SK-N-SH (cell line): ENCODE data around the gene FXYD7. TPM values are rescaled to one million over a fixed set of nuclear protein-coding genes. Genes with fewer than 3 reads are reported as not detected.

Experiments used
- CTCF ChIA-PET: fragments of 300-600, 350-600 bp; formaldehyde crosslinking; extraction: SDS; loops from one replicate; lab custom pipeline; 2021; lab: Yijun Ruan, JAX
- POLR2A ChIA-PET: fragments of 350-600 bp; sonication (Branson Sonifier 250); formaldehyde crosslinking; extraction: SDS; loops from one replicate; lab custom pipeline; 2020; ENCODE audit warnings: antibody characterized with exemption, inconsistent platforms; lab: Yijun Ruan, JAX
- DNase-seq: peaks from one replicate; pipeline ENCODE4 v3.0.0; 2012
- H2AFZ ChIP-seq: fragments of 200-600 bp; sonication (generic); 2 replicates; pipeline ENCODE4 v1.8.1; 2016; ENCODE audit warnings: antibody characterized with exemption, mild to moderate bottlenecking, low read depth
- H3F3A ChIP-seq: fragments of 200-600 bp; sonication (generic); replicated peaks from 2 replicates; pipeline ENCODE3; 2016; ENCODE audit warnings: antibody characterized with exemption, mild to moderate bottlenecking; ENCODE audit not compliant: insufficient read depth
- H3K27ac ChIP-seq, 2 experiments: fragments of 200-500 bp in 1 of 2; fragments of 200-600 bp in 1 of 2; sonication (Bioruptor generic) in 1 of 2; sonication (generic), shearing (Covaris generic) in 1 of 2; 2 replicates each; pipeline versions ENCODE4 v1.5.1 to v1.6.1; 2014 to 2016; ENCODE audit warnings: low read depth in 2 of 2, inconsistent platforms in 1 of 2, low read length in 1 of 2, mild to moderate bottlenecking in 1 of 2, mixed read lengths in 1 of 2
- H3K27me3 ChIP-seq: fragments of 200-600 bp; sonication (generic), shearing (Covaris generic); 2 replicates; pipeline ENCODE4 v1.6.1; 2016; ENCODE audit warnings: mixed run types; ENCODE audit not compliant: insufficient read depth
- H3K36me3 ChIP-seq, 2 experiments: fragments of 200-500 bp in 1 of 2; fragments of 200-600 bp in 1 of 2; sonication (Bioruptor generic) in 1 of 2; sonication (generic) in 1 of 2; replicated peaks in 1 of 2; 2 replicates each; pipeline versions ENCODE3 to v1.5.1; 2014 to 2016; ENCODE audit warnings: low read length in 1 of 2, mild to moderate bottlenecking in 1 of 2; ENCODE audit not compliant: insufficient read depth in 2 of 2, control insufficient read depth in 1 of 2
- H3K4me1 ChIP-seq, 2 experiments: fragments of 200-500 bp in 1 of 2; fragments of 200-600 bp in 1 of 2; sonication (Bioruptor generic) in 1 of 2; sonication (generic), shearing (Covaris generic) in 1 of 2; 2 replicates each; pipeline versions ENCODE4 v1.5.1 to v1.6.1; 2014 to 2016; ENCODE audit warnings: low read depth in 1 of 2, low read length in 1 of 2, mixed run types in 1 of 2; ENCODE audit not compliant: insufficient read depth in 2 of 2, control insufficient read depth in 1 of 2
- H3K4me2 ChIP-seq: fragments of 200-600 bp; sonication (generic), shearing (Covaris generic); 2 replicates; pipeline ENCODE4 v1.6.1; 2017; ENCODE audit warnings: mixed run types
- H3K4me3 ChIP-seq, 2 experiments: fragments of 200-500 bp in 1 of 2; fragments of 200-600 bp in 1 of 2; sonication (Bioruptor generic) in 1 of 2; sonication (generic), shearing (Covaris generic) in 1 of 2; 2 replicates each; pipeline versions ENCODE4 v1.5.1 to v1.8.1; 2014 to 2016; ENCODE audit warnings: low read depth in 2 of 2, inconsistent platforms in 1 of 2, low read length in 1 of 2, mild to moderate bottlenecking in 1 of 2, mixed read lengths in 1 of 2, moderate library complexity in 1 of 2
- H3K79me2 ChIP-seq: fragments of 200-600 bp; sonication (generic); 2 replicates; pipeline ENCODE4 v1.8.1; 2017; ENCODE audit warnings: mild to moderate bottlenecking; ENCODE audit not compliant: insufficient read depth
- H3K9ac ChIP-seq: fragments of 200-600 bp; sonication (generic); 2 replicates; pipeline ENCODE4 v1.6.1; 2017; ENCODE audit warnings: mixed run types
- H3K9me2 ChIP-seq: fragments of 200-600 bp; sonication (generic); 2 replicates; pipeline ENCODE4 v1.6.1; 2017; ENCODE audit warnings: mixed run types
- H3K9me3 ChIP-seq: fragments of 200-600 bp; sonication (generic); 2 replicates; pipeline ENCODE4 v1.6.1; 2017; ENCODE audit warnings: mixed run types, mild to moderate bottlenecking, moderate library complexity
- H4K20me1 ChIP-seq: fragments of 200-600 bp; sonication (generic); 2 replicates; pipeline ENCODE4 v1.6.1; 2017; ENCODE audit warnings: mild to moderate bottlenecking, mixed run types; ENCODE audit not compliant: insufficient read depth
- CHD2 ChIP-seq: fragments of 150-350 bp; IDR thresholded peaks from 2 replicates; pipeline ENCODE4 v1.6.1; 2018; ENCODE audit warnings: low read length; ENCODE audit not compliant: partially characterized antibody
- CTCF ChIP-seq: fragments of 200-600 bp; sonication (generic); IDR thresholded peaks from 2 replicates; pipeline ENCODE4 v1.6.1; 2017; ENCODE audit warnings: antibody characterized with exemption, mild to moderate bottlenecking, moderate library complexity
- FOSL2 ChIP-seq: IDR thresholded peaks from 2 replicates; pipeline ENCODE4 v1.4.0; 2012; ENCODE audit warnings: low read depth, mild to moderate bottlenecking, moderate library complexity, borderline replicate concordance
- GATA2 ChIP-seq: sonication (generic); formaldehyde crosslinking; IDR thresholded peaks from 2 replicates; pipeline ENCODE4 v1.5.0; 2020; ENCODE audit warnings: mild to moderate bottlenecking, missing genetic modification reagents
- IRF3 ChIP-seq: fragments of 150-350 bp; IDR thresholded peaks from 2 replicates; pipeline ENCODE4 v1.6.1; 2016; ENCODE audit warnings: mild to moderate bottlenecking, low read depth, low read length
- JUND ChIP-seq: IDR thresholded peaks from 2 replicates; pipeline ENCODE4 v1.4.0; 2012
- MXI1 ChIP-seq: IDR thresholded peaks from 2 replicates; pipeline ENCODE4 v1.6.1; 2012; ENCODE audit warnings: mild to moderate bottlenecking, low read depth, low read length, improper control_type of control experiment
- NFIC ChIP-seq: IDR thresholded peaks from 2 replicates; pipeline ENCODE4 v1.4.0; 2012; ENCODE audit warnings: borderline replicate concordance
- POLR2AphosphoS5 ChIP-seq: IDR thresholded peaks from 2 replicates; pipeline ENCODE4 v1.6.1; 2012; ENCODE audit warnings: low read depth, low read length
- RAD21 ChIP-seq: IDR thresholded peaks from 2 replicates; pipeline ENCODE4 v1.6.1; 2012; ENCODE audit warnings: mild to moderate bottlenecking, low read length
- RCOR1 ChIP-seq: fragments of 150-350 bp; IDR thresholded peaks from 2 replicates; pipeline ENCODE4 v1.6.1; 2017; ENCODE audit warnings: antibody characterized with exemption, low read length
- RFX5 ChIP-seq: IDR thresholded peaks from 2 replicates; pipeline ENCODE4 v1.6.1; 2012; ENCODE audit warnings: mild to moderate bottlenecking, improper control_type of control experiment, low read length
- RXRA ChIP-seq: IDR thresholded peaks from 2 replicates; pipeline ENCODE4 v1.4.0; 2012; ENCODE audit warnings: low read depth, mild to moderate bottlenecking, borderline replicate concordance
- SMC3 ChIP-seq: IDR thresholded peaks from 2 replicates; pipeline ENCODE4 v1.6.1; 2012; ENCODE audit warnings: low read depth, low read length, improper control_type of control experiment
- TCF12 ChIP-seq: IDR thresholded peaks from 2 replicates; pipeline ENCODE4 v1.4.0; 2012
- WGBS: methylation state at CpG from one replicate; pipeline ENCODE4 v1.1.6; 2017; ENCODE audit warnings: low lambda C conversion rate; 5-methylcytosine and 5-hydroxymethylcytosine counted together
- polyA plus RNA-seq, 3 experiments: library from polyadenylated mRNA; depleted of rRNA; stranded (reverse); fragments of >200 nt; gene quantifications; 2 replicates each; pipeline ENCODE4 v1.2.3, GENCODE V29; 2012

FXYD7 gene
- polyA plus RNA-seq, 1 of the 3 experiments (the other 2 are of a cell fraction) = 0.44 TPM

GRCh38 chr19:35109395-35110112 lies 33.5 kb upstream of the FXYD7 start:
- no peaks in the 10 kb centered on the region for H3K9me3 ChIP-seq
- WGBS = 66% methylated on average over 22 of the region's 22 CpGs

GRCh38 chr19:35110974-35111373 lies 32.1 kb upstream of the FXYD7 start:
- Histone ChIP-seq H3K36me3 (no peaks in the 10 kb centered on the region), H2AFZ (no peak overlapping the region), H3K79me2 (no peaks in the 10 kb centered on the region), H4K20me1 (no peaks in the 10 kb centered on the region), H3K9ac (no peak overlapping the region), H3F3A (peaks cover 4% of the 10 kb centered on the region), H3K9me3 (no peaks in the 10 kb centered on the region), H3K9me2 (no peaks in the 10 kb centered on the region), H3K4me1 (peaks cover 0 to 8% of the 10 kb centered on the region in 2 experiments; a peak in 1 of 4 replicates), H3K4me3 (no peak overlapping the region), H3K27me3 (no peaks in the 10 kb centered on the region), H3K27ac (no peak overlapping the region), H3K4me2 (no peak overlapping the region)
- no peak for DNase-seq
- TF ChIP-seq TCF12 (no peak), CHD2 (no peak), FOSL2 (no peak), NFIC (no peak), SMC3 (no peak), MXI1 (no peak)
- WGBS = 77% methylated on average over 9 of the region's 9 CpGs
- ChIA-PET POLR2A (no interaction called here), CTCF (interaction anchor here (0.8 to 1.9 kb wide), 9 partner anchors 13 to 67 kb away, joined by 3 to 10 read pairs (median 4); partner anchors contain the start of gene LGI4)

More at GRCh38 chr19:35109395-35110112, 33.5 kb upstream of the FXYD7 start:
- no peak overlapping the region for H3K4me3 ChIP-seq
- no peak overlapping the region for H3K27ac ChIP-seq
- no peaks in the 10 kb centered on the region for H3K27me3 ChIP-seq
- no peaks in the 10 kb centered on the region for H4K20me1 ChIP-seq
- DNase-seq = no peak
- no peaks in the 10 kb centered on the region for H3K36me3 ChIP-seq
- no peaks in the 10 kb centered on the region; a peak in 1 of 4 replicates for H3K4me1 ChIP-seq
- H3K79me2 ChIP-seq = no peaks in the 10 kb centered on the region
- H3F3A ChIP-seq = peaks cover 4% of the 10 kb centered on the region
- TF ChIP-seq JUND = no peak
- no peak for TF ChIP-seq IRF3
- TF ChIP-seq POLR2AphosphoS5 = no peak
- TF ChIP-seq RXRA = no peak
- no peak for TF ChIP-seq MXI1
- no peak for TF ChIP-seq CTCF
- TF ChIP-seq RFX5 = no peak
- TF ChIP-seq GATA2 (CRISPR knock-in tag) = no peak
- TF ChIP-seq NFIC = no peak
- TF ChIP-seq RAD21 = no peak
- no peak for TF ChIP-seq FOSL2
- TF ChIP-seq RCOR1 = no peak
- H2AFZ ChIP-seq = no peak overlapping the region
- H3K9me2 ChIP-seq = no peaks in the 10 kb centered on the region
- H3K9ac ChIP-seq = no peak overlapping the region
- CTCF ChIA-PET = no interaction called here
- no peak overlapping the region for H3K4me2 ChIP-seq
- POLR2A ChIA-PET = no interaction called here
